Aorta (tissue), 5 donors: Measurements from ENCODE around the gene TGFB2. TPM values are rescaled to one million over a fixed set of nuclear protein-coding genes. Genes with fewer than 3 reads are reported as not detected.

Experiments used
- ATAC-seq: fragments of 200-7000 bp; cut with Tn5 transposase; one replicate; pipeline ENCODE4 v1.9.1; 2022; ENCODE audit warnings: moderate library complexity; ENCODE audit not compliant: low FRiP score
- DNase-seq, 2 donors: peaks; one replicate each; pipeline ENCODE4 v3.0.0-alpha.2; 2020
- H3K27ac ChIP-seq, 2 donors: one replicate each; pipeline ENCODE4 v1.5.1; 2013; ENCODE audit warnings: low read length in 2 of 2, mild to moderate bottlenecking in 2 of 2, moderate library complexity in 2 of 2, control low read depth in 1 of 2, inconsistent platforms in 1 of 2, low read depth in 1 of 2
- H3K27me3 ChIP-seq, 2 donors: one replicate each; pipeline ENCODE4 v1.6.1; 2013; ENCODE audit warnings: control low read depth in 1 of 2, low read length in 1 of 2, mild to moderate bottlenecking in 1 of 2, moderate library complexity in 1 of 2; ENCODE audit not compliant: insufficient read depth in 2 of 2, control insufficient read depth in 1 of 2
- H3K36me3 ChIP-seq, 2 donors: one replicate each; pipeline ENCODE4 v1.6.1; 2013; ENCODE audit warnings: control low read depth in 1 of 2, low read length in 1 of 2, mild to moderate bottlenecking in 1 of 2; ENCODE audit not compliant: insufficient read depth in 2 of 2, control insufficient read depth in 1 of 2
- H3K4me1 ChIP-seq, 2 donors: one replicate each; pipeline ENCODE4 v1.6.1; 2013; ENCODE audit warnings: low read length in 2 of 2, control low read depth in 1 of 2, mild to moderate bottlenecking in 1 of 2, moderate library complexity in 1 of 2; ENCODE audit not compliant: insufficient read depth in 2 of 2, control insufficient read depth in 1 of 2
- H3K4me3 ChIP-seq, 2 donors: one replicate each; pipeline ENCODE4 v1.5.1; 2013; ENCODE audit warnings: low read length in 2 of 2, control low read depth in 1 of 2, mild to moderate bottlenecking in 1 of 2
- H3K9me3 ChIP-seq: one replicate; pipeline ENCODE4 v1.6.1; 2013; ENCODE audit warnings: mild to moderate bottlenecking, low read length; ENCODE audit not compliant: control insufficient read depth
- WGBS, 2 donors: extraction: QIAGEN DNeasy Blood & Tissue Kit; methylation state at CpG; one replicate each; pipeline ENCODE4 v1.1.7; 2013; 5-methylcytosine and 5-hydroxymethylcytosine counted together
- intact Hi-C, 2 donors: fragments of 100-400 bp; cut with DNase I; formaldehyde crosslinking; loops; one replicate each; pipeline versions ENCODE4 v1.14.2 to v1.15.0; 2022
- polyA plus RNA-seq, 2 donors: library from polyadenylated mRNA; stranded (reverse); fragments of 200-250 nt; gene quantifications; one replicate each; pipeline ENCODE4 v1.2.3, GENCODE V29; 2013
- total RNA-seq, 2 donors: library from RNA; stranded (reverse); fragmentation: NEBNext Ultra II Directional; extraction: Animal tissue kit (Norgen Biotek cat#: 25700); gene quantifications; one replicate each; pipeline ENCODE4 v1.2.1, GENCODE V29; 2021
- donor health status: healthy with polysubstance abuse.
- donor health status: Bipolar disorder and iron deficiency.
- donor health status: DM: no; HTN: no; CAD: no.
- donor health status: DM: no; HTN: no; CAD: no.
- donor health status: DM: yes; HTN: yes; CAD: no.

Gene TGFB2
- total and polyA plus RNA-seq, 4 donors = 2.2 to 18.0 (median 9.1) TPM

DNA sequence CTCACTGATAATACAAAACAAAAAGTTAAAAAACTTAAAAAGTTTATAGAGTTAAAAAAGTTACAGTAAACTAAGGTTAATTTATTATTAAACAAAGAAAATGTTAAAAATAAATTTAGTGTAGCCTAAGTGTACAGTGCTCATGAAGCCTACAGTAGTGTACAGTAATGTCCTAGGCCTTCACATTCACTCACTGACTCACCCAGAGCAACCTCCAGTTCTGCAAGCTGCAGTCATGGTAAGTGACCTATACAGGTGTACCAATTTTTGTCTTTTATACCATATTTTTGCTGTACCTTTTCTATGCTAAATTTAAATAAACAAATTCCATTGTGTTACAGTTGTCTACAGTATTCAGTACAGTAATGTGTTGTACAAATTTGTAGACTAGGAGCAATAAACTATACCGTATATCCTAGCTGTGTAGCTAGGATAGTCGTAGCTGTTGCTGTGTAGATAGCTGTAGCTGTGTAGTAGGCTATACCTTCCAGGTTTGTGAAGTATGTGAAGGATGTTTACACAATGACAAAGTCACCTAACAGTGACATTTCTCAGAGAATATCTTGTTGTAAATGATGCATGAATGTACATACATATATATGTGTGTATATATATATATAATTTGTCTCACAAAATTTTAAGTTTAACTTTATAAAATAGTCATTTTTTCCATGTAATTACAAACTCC is 140.2 kb downstream of the TGFB2 start:
- Histone ChIP-seq H3K4me3 (no peak overlapping the region), H3K36me3 (no peaks in the 10 kb centered on the region), H3K9me3 (no peaks in the 10 kb centered on the region), H3K27me3 (no peaks in the 10 kb centered on the region), H3K4me1 (peaks cover 2 to 3% of the 10 kb centered on the region in 2 donors), H3K27ac (no peak overlapping the region)
- intact Hi-C loops = loop anchor here in 1 of 2 donors (10.0 kb wide), 1 partner anchor 819 kb away; no protein-coding TSS in a partner anchor
- WGBS, 2 donors = 94 to 96% methylated on average over 2 of the region's 2 CpGs
- no peak for DNase-seq
- ATAC-seq = no peak

- WGBS, 2 donors = 94% methylated on average over 3 of the region's 3 CpGs
- H3K27me3 ChIP-seq = no peaks in the 10 kb centered on the region
- no peaks in the 10 kb centered on the region for H3K36me3 ChIP-seq
- intact Hi-C loops = loop anchor here in 1 of 2 donors (10.0 kb wide), 1 partner anchor 816 kb away; no protein-coding TSS in a partner anchor
- H3K9me3 ChIP-seq = no peaks in the 10 kb centered on the region
- H3K27ac ChIP-seq = no peak overlapping the region
- H3K4me3 ChIP-seq = no peak overlapping the region
- H3K4me1 ChIP-seq = no peaks in the 10 kb centered on the region
- ATAC-seq (no peak), DNase-seq (no peak)
Observed at GRCh38 chr1:218488531-218488930, 143.4 kb downstream of the TGFB2 start.

DNA sequence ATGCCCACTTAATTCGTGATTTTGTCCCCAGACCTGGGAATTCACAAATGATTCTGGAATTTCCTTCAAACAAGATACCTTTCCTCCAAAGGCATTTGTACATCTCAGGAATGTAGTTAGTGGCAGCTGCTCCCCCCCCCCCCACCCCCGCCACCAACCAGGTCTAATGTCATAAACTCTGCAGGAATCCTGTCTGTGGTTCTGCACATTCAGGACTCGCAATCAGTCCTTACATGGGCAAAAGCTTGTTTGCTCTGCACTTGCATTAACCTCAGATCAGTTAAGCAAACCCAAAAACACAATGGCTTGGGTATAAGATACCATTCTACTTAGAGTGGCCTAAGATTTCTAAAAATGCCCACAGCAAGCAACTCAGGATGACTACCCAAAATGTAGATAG is 143.8 kb downstream of the TGFB2 start:
- ATAC-seq = no peak
- no peak overlapping the region for H3K27ac ChIP-seq

GRCh38 chr1:218490406-218490922 is 145.3 kb downstream of the TGFB2 start:
- 96 to 99% methylated on average over 1 of the region's 1 CpG for WGBS, 2 donors
- intact Hi-C loops = loop anchor here (10.0 kb wide), 3 partner anchors 146 to 814 kb away; partner anchors contain the start of genes LYPLAL1 (in 1 of the 2) and TGFB2 (in 1 of the 2)
- DNase-seq (no peak), ATAC-seq (no peak)
- Histone ChIP-seq H3K4me1 (peaks cover 5 to 6% of the 10 kb centered on the region in 2 donors), H3K9me3 (no peaks in the 10 kb centered on the region), H3K27me3 (no peaks in the 10 kb centered on the region), H3K4me3 (no peak overlapping the region), H3K27ac (no peak overlapping the region), H3K36me3 (no peaks in the 10 kb centered on the region)

More for the DNA sequence above, 143.8 kb downstream of the TGFB2 start:
- intact Hi-C loops = loop anchor here in 1 of 2 donors (10.0 kb wide), 1 partner anchor 816 kb away; no protein-coding TSS in a partner anchor
- DNase-seq = no peak
- no peak overlapping the region for H3K4me3 ChIP-seq
- H3K36me3 ChIP-seq = no peaks in the 10 kb centered on the region
- 84 to 90% methylated on average over 3 of the region's 3 CpGs for WGBS, 2 donors
- H3K27me3 ChIP-seq = no peaks in the 10 kb centered on the region
- no peaks in the 10 kb centered on the region for H3K9me3 ChIP-seq
- H3K4me1 ChIP-seq = peaks cover 0 to 2% of the 10 kb centered on the region in 2 donors

GRCh38 chr1:218492874-218493273 is 147.7 kb downstream of the TGFB2 start:
- Histone ChIP-seq H3K4me3 (no peak overlapping the region), H3K27me3 (no peaks in the 10 kb centered on the region), H3K4me1 (peaks cover 6% of the 10 kb centered on the region in 2 donors), H3K36me3 (no peaks in the 10 kb centered on the region), H3K9me3 (no peaks in the 10 kb centered on the region), H3K27ac (no peak overlapping the region)
- intact Hi-C loops = loop anchor here (10.0 kb wide), 3 partner anchors 148 to 812 kb away; partner anchors contain the start of genes LYPLAL1 (in 1 of the 2) and TGFB2 (in 1 of the 2)
- no peak for DNase-seq
- 57 to 62% methylated on average over 2 of the region's 2 CpGs for WGBS, 2 donors
- no peak for ATAC-seq

DNA sequence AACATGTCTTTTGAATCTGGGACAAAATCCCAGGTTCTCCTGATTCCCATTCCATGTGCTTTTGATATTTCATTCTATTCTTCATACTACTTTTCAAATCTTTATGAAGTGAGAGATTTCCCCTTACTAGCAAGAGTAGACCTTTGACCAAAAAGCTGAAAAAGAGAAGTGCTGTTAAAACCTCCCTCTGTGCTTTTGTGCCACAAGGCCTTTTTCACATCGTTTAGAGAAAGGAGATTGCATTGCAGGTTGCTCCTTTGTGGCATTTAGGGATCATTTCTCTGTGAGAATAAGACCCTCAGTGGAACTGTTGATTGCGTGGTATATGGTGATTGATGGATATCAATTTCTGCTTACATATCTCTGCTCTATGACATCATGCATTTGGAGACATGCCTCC is 148.8 kb downstream of the TGFB2 start:
- no peak overlapping the region for H3K27ac ChIP-seq
- no peak for DNase-seq
- WGBS, 2 donors = 2 to 8% methylated on average over 2 of the region's 2 CpGs
- H3K36me3 ChIP-seq = no peaks in the 10 kb centered on the region
- intact Hi-C loops = loop anchor here (10.0 kb wide), 3 partner anchors 149 to 811 kb away; partner anchors contain the start of genes LYPLAL1 (in 1 of the 2) and TGFB2 (in 1 of the 2)
- H3K27me3 ChIP-seq = no peaks in the 10 kb centered on the region
- no peaks in the 10 kb centered on the region for H3K9me3 ChIP-seq
- no peak overlapping the region for H3K4me3 ChIP-seq
- peaks cover 6 to 9% of the 10 kb centered on the region in 2 donors for H3K4me1 ChIP-seq
- no peak for ATAC-seq

Other genes with a start within 250 kb of the TGFB2 start
- 10 to 100 TPM; 16.3 to 19.9 TPM for gene RRP15, start 60.0 kb upstream of the TGFB2 start, total RNA-seq
- gene RRP15, start 60.0 kb upstream of the TGFB2 start, polyA plus RNA-seq = 1 to 10 TPM; 2.0 to 3.4 TPM